CD4-positive, alpha-beta T cell treated with Interleukin-15 for 1 hour (primary cell): ENCODE measurements around the gene DENND2D.
A peak's percentile ranks its signal among the peaks of the same experiment; 100 is the strongest.

Source experiments
- DNase-seq: peaks from one replicate; pipeline ENCODE4 v3.0.0-alpha.2; 2020

DENND2D gene

DNA sequence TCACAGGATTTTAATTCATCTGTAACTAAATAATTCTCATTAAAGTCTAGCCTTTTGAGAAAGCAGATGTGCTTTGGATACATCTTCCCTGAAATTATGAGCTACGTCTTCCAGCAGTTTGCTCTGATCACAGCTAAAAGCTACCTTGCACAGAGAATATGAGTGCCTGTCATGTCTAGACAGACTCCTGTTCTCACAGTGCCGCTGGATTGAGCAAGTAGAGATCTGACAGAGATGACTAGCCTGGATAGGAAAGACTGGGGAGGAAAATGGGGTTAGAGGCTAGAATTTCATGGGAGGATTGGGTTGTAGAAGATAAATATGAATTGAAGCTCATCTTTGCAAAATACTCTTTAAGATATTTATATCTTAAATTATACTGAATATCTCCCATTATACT lies 36.3 kb downstream of the DENND2D start:
- no peak for DNase-seq

GRCh38 chr1:111163363-111163762 lies 37.1 kb downstream of the DENND2D start:
- no peak for DNase-seq

DNA sequence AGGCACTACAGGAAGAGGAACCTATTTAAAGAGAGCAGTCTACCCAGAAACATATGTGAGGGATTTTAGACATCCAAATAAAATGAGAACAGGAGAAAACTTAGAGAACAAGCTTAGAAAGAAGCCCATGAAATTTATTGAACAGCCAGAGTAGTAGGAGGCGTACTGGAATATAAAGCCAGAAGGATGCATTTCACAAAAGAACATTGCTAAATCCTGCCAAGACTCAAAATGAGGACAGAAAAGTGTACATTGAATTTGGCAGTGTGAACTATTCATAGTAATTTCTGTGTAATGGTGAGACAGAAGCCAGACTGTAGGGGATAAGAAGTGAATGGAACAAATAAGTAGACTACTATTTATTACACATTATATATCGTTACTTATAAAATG lies 38.0 kb downstream of the DENND2D start:
- DNase-seq: no peak

- no peak for DNase-seq
Measured at GRCh38 chr1:111161843-111162487, 38.5 kb downstream of the DENND2D start.

GRCh38 chr1:111157431-111157830 lies 43.0 kb downstream of the DENND2D start:
- DNase-seq: no peak

- DNase-seq: no peak
Measured at GRCh38 chr1:111154021-111154999, 46.1 kb downstream of the DENND2D start.

DNA sequence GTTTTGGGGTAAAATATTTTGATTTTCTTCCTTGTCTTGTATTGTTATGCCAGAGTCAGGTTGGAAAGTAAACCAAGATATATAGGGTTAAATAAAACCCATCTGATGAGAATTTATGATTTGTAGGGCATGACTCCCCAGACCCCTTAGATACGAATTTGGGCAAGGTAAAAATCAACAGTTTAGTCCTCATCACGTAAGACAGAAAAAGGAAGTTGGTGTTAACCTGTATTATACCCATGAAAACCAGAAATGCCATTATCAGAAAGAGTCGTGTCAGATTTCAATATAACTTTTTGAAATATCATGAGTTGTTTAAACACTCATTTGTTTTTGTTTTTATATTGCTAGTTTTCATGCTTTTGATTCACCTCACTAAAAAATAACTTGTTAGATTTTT lies 48.6 kb downstream of the DENND2D start:
- no peak for DNase-seq

DNA sequence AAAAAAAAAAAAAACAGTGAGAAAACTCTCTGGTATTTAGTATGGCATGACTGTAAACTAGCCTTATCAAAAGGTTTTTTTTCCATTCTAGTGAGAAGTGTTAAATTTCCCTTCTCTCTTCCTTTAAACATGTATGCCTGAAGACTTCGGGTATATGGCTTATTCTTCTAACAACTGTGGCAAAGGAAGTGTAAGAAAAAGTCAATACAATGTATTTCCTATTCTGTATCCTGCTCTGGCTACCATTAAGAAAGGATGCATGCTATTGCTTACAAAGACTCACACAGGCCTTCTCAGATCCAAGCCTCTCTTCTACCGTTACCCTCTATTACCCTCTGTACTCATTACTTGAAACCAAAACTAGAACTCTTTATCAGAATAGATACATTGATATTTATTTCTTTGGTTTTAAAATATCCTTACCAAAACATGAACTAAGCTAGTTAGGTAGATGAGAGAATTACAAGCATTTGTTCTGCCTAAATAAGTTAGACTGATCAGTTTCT lies 52.0 kb downstream of the DENND2D start:
- no peak for DNase-seq

DNA sequence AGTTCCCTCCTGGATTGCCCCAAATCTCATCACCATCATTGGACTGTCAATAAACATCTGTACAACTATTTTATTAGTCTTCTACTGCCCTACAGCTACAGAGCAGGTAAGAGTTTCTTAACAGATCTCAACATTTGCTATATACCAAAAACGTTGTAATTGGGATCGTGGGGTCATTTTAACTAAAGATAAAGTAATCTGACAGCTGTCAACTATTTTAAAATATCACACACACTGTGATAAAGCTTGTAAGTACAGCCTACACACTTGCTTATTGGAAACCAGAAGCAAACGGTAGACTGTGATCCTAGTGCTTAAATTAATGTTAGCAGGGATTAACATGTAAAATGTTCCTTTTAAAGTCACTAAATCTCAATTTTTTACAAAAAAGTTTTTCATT lies 52.5 kb downstream of the DENND2D start:
- no peak for DNase-seq

- no peak for DNase-seq
Measured at GRCh38 chr1:111145963-111146768, 54.3 kb downstream of the DENND2D start.

GRCh38 chr1:111145542-111145941 lies 54.9 kb downstream of the DENND2D start:
- no peak for DNase-seq

DNA sequence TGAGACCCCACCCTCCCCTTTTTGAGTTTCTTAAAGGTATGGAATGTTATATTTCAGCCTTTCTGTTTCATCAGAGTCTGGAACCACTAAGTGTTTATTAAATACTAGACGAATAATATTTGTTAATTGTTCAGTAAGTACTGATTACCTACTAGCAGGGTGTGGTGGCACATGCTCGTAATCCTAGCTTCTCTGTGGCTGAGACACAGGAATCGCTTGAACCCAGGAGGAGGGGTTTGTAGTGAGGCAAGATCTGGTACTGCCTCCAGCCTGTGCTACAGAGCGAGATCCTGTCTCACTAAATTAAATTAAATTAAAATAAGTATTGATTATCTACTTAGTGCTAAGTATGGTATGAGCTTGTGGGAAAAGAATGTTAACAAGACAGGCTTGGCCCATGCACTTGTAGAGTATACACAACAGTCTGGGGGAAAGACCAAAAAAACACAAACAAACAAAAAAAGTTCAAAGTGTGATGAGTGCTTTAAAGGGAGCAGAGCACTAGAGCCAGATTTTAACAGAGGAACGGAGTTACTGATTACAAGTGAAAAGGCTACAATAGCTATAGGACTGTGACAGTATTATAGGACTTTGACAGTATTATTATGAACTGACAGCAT lies 58.0 kb downstream of the DENND2D start:
- no peak for DNase-seq

DNA sequence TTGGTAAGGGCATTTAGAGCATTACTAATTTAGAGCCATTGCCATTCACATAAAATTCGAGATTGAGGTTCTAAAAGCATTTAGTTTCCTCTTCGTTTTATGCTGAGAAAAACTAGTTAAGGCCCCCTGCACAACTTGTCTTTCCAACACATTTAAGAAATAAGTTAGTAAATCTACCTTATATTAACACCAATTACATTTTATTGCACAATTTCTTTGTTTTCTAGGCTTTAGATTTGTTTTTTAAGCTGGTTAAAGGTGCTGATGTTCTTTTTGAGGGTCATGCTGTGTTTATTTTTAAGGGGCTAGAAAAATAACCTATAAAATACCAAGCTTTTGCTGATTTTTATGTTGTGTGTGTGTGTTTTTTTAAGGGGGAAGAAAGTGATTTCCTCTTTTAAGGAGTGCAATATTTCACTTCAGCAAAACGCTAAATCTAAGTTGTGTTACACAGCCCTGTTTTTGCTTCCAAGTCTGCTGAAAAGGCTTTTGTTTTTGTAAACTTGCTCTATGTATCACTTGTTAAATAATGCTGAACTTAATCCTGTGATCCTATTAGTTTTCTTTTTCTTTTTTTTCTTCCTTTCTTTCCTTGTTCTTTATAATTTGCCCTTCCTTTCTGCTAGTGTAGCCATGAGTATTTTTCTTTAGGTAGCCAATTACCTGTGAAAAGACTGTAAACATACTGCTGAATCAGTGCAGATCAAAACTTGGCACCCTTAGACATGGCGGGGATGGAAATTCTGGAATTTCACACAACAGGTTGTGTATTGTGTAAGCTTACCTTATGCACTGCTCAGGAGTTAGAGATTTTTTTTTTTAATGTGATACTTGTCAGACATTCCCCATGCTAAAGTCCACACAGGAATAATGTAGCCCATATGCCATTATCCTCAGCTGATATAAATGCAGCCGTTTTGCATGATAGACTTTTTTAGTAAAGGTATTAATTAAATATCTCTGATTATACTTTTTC lies 58.9 kb downstream of the DENND2D start:
- no peak for DNase-seq

DNA sequence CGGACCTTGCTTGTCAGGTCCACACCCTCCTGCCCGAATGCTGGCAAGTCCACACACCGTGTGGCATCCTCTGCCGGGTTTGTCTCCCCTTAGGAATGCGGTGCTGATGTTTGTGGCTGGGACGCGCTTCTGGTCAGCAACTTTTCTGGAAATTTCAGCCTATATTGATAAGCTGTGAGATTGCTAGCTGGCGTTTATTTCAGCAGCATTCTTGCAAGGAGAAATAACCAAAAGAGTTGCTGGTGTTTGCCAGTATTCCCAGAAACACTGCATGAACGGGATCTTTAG lies 59.8 kb downstream of the DENND2D start:
- no peak for DNase-seq

DNA sequence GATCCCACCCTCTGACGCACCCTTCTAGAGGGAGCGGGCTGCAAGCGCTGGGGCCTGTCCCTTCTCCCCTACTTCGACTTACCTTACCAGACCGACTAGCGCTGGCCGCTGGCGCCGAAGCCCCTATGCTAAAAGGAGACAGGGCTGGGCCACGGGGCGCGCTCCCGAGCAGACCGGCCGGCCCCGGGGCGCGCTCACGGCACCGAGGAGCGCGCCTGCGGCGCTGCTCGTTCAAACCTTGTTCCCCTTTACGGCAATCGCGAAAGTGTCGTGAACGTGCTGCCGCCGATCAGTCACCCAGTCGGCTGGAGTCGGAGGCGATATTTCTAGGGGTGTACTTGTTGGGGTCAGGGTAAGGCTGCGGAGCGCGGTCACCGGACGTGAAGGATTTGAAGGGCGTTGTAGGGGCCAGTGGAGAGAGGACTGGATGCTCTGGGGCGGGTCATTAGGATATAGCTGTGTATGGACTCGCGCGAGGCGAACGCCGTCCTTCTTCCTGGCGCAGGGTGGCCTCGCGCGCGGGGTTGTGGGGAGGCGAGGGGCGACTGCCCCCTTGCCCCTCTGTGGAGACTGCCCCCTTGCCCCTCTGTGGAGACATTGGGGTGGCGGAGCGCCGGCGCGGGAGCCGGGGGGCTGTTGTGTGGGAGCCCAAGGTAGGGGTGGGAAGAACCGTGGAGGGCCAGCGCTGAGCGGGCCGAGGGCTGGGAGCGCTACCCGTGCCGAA lies 60.3 kb downstream of the DENND2D start, which contains the start of the genes CEPT1 and DRAM2:
Gene CEPT1 (plus strand): TSS at position 268 of the 724 bp plus-strand sequence. CDS start 7,492 bp downstream, outside the sequence.
Gene DRAM2 (minus strand): TSS at position 138 of the 724 bp plus-strand sequence. CDS start 8,539 bp downstream, outside the sequence.
- peak; percentile 93 for DNase-seq

DNA sequence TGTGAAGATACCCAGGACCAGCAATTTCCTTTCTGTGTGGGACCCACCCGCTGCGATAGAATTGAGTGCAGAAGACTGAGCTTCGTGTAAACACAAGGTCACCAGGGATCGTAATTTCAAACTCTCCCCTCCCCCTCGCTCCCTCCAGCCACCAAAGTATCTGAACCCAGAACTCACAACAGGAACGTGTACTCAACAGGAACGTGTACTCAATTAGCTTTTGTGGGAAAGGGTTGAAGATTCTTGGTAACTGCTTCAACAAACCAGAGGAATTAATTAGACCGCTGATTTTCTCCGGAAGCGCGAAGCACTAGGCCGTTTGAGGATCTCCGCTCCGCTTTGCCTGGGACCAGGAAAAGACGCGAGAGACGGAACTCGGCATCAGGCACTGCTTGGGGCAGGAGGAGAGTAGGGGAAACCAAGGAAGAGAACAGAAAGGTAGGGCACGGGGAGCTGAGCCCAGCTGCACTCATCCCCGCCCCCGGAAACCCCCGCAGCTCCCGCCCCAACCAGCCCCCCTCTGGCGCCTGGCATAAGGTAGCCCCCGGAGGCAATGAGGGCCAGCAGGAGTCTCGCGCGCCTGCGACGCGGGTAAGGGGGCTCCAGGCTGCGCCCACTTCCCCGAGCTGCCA lies 61.0 kb downstream of the DENND2D start:
- peak; percentile 21 for DNase-seq
